Measurements from ENCODE around the gene TCOF1. TPM values are rescaled to one million over a fixed set of nuclear protein-coding genes. Genes with fewer than 3 reads are reported as not detected.

Gene TCOF1
- total RNA-seq, 4 donors from 2014 or later = 9.4 to 40.0 (median 20.1) TPM

GRCh38 chr5:150396267-150396666 lies 38.8 kb downstream of the TCOF1 start:
- no peaks in the 10 kb centered on the region for H3K36me3 ChIP-seq
- no peak for DNase-seq
- no peak for TF ChIP-seq POLR2A (IDR thresholded peaks at IDR 0.05)
- TF ChIP-seq, protein P1, sequence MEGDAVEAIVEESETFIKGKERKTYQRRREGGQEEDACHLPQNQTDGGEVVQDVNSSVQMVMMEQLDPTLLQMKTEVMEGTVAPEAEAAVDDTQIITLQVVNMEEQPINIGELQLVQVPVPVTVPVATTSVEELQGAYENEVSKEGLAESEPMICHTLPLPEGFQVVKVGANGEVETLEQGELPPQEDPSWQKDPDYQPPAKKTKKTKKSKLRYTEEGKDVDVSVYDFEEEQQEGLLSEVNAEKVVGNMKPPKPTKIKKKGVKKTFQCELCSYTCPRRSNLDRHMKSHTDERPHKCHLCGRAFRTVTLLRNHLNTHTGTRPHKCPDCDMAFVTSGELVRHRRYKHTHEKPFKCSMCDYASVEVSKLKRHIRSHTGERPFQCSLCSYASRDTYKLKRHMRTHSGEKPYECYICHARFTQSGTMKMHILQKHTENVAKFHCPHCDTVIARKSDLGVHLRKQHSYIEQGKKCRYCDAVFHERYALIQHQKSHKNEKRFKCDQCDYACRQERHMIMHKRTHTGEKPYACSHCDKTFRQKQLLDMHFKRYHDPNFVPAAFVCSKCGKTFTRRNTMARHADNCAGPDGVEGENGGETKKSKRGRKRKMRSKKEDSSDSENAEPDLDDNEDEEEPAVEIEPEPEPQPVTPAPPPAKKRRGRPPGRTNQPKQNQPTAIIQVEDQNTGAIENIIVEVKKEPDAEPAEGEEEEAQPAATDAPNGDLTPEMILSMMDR (IDR thresholded peaks at IDR 0.05) = no peak
- intact Hi-C loops (cut with DNase I; ENCODE audit: low total_unique reads) = no loop called here
- no peak overlapping the region for H3K4me3 ChIP-seq
- H3K9me3 ChIP-seq = no peaks in the 10 kb centered on the region
- H3K27ac ChIP-seq = no peak overlapping the region
- no peaks in the 10 kb centered on the region for H3K27me3 ChIP-seq
- H3K4me1 ChIP-seq = no peaks in the 10 kb centered on the region

DNA sequence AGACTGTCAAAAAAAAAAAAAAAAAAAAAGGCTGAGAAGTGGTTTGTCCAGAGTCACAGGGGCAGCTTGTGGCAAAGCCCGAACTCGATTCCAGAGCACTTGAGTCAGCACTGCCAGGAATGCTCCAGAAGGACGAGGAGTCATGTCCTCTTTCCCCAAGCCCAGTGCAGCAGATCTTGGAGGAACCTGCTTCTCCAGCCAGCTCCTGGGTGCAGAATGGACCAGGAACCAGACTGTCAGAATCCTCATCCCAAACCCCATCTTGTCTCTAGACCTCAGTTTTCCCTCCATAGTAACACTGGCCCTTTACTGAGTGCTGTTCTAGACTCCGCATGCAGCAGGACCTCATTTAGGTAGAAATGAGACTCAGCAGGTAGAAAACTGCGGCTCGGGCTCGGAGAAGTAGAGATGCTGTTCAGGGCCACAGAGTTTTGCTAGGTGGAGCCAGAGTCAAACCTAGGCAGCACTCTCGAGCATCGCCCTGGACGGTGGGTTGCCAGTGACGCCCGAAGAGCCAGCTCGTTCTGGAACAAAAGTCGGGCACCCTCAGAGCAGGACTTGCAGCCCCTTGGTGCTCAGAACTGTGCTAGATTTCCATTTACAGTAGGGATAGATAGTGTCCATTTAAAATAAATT lies 39.8 kb downstream of the TCOF1 start:
- intact Hi-C loops (cut with DNase I; ENCODE audit: low total_unique reads) = no loop called here
- TF ChIP-seq, protein P1 (IDR thresholded peaks at IDR 0.05) = no peak
- no peak for TF ChIP-seq POLR2A (IDR thresholded peaks at IDR 0.05)
- H3K4me1 ChIP-seq = no peaks in the 10 kb centered on the region
- H3K4me3 ChIP-seq = no peak overlapping the region
- H3K27ac ChIP-seq = no peak overlapping the region
- no peak for DNase-seq
- no peaks in the 10 kb centered on the region for H3K36me3 ChIP-seq
- H3K27me3 ChIP-seq = no peaks in the 10 kb centered on the region
- no peaks in the 10 kb centered on the region for H3K9me3 ChIP-seq

DNA sequence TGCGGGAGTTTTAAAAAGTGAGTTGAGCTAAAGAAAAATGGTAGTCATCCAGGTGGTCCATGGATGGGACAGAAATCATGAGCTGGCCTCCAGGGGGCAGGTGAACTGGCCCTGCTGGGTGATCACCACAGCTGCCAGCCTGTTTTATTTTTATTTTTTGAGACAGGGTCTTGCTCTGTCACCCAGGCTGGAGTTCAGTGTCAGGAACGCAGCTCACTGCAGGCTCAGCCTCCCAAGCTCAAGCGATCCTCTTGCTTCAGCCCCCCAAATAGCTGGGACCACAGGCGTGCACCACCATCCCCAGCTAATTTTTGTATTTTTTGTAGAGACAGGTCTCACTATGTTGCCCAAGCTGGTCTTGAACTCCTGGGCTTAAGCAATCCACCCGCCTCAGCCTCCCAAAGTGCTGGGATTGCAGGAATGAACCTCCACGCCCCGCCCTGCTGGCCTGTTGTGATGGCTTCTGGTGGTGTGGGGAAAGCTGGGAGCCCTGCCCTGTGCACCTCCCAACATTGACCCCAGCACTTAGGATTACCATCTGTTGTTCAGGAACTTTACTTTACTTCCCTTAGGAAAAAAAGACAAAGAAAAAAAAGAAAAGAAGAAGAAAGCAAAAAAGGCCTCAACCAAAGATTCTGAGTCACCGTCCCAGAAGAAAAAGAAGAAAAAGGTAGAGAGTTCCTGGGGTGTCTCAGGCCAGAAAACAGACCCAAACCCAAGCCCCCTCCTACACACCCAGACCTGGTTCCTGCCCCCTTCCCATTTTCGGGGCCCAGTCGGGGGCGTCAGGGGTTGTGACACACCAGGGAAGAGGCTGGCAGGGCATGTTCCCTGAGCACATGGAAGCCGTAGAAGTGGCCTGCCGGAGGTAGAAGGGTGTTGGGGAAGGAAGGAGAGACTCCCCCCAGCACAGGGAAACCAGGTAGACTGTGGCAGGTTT lies 40.6 kb downstream of the TCOF1 start:
- DNase-seq = no peak
- no peaks in the 10 kb centered on the region for H3K9me3 ChIP-seq
- H3K27ac ChIP-seq = no peak overlapping the region
- no peaks in the 10 kb centered on the region for H3K36me3 ChIP-seq
- H3K4me1 ChIP-seq = no peaks in the 10 kb centered on the region
- no peaks in the 10 kb centered on the region for H3K27me3 ChIP-seq
- intact Hi-C loops (cut with DNase I; ENCODE audit: low total_unique reads) = no loop called here
- H3K4me3 ChIP-seq = no peak overlapping the region
- TF ChIP-seq POLR2A (IDR thresholded peaks at IDR 0.05) = no peak
- TF ChIP-seq, protein P1 (IDR thresholded peaks at IDR 0.05) = no peak

GRCh38 chr5:150398722-150399523 lies 41.4 kb downstream of the TCOF1 start:
- Histone ChIP-seq H3K9me3 (no peaks in the 10 kb centered on the region), H3K36me3 (no peaks in the 10 kb centered on the region), H3K27me3 (no peaks in the 10 kb centered on the region), H3K4me1 (no peaks in the 10 kb centered on the region), H3K4me3 (no peak overlapping the region), H3K27ac (no peak overlapping the region)
- intact Hi-C loops (cut with DNase I; ENCODE audit: low total_unique reads) = no loop called here
- TF ChIP-seq POLR2A (IDR thresholded peaks at IDR 0.05) = no peak
- TF ChIP-seq, protein P1 (IDR thresholded peaks at IDR 0.05) = no peak
- no peak for DNase-seq
